HCT116 (cell line): ENCODE measurements around the gene DNPH1. TPM values are rescaled to one million over a fixed set of nuclear protein-coding genes. Genes with fewer than 3 reads are reported as not detected.

Experiments
- ATAC-seq: fragments of 200-7000 bp; cut with Tn5 transposase; 2 replicates; pipeline ENCODE4 v1.9.1; 2020; ENCODE audit warnings: mild to moderate bottlenecking, moderate library complexity
- BruUV-seq: library from RNA; stranded (reverse); fragments of 400-500 nt; replicated peaks from 2 replicates; lab custom pipeline; 2021; lab: Mats Ljungman, UMichigan
- CTCF ChIA-PET: fragments of 300-600 bp; sonication (Branson Sonifier 250); formaldehyde crosslinking; loops from one replicate; lab custom pipeline; 2021; ENCODE audit warnings: antibody characterized with exemption; lab: Charles Lee
- POLR2A ChIA-PET: fragments of 300-600, 350-600 bp; sonication (Branson Sonifier 250); formaldehyde crosslinking; loops from one replicate; lab custom pipeline; 2021; ENCODE audit warnings: antibody characterized with exemption; lab: Charles Lee
- RAD21 ChIA-PET, 2 experiments: fragments of 300-600 bp; sonication (Branson Sonifier 250); formaldehyde crosslinking; loops; one replicate each; lab custom pipeline; 2023; ENCODE audit warnings: low total read pairs in 2 of 2; ENCODE audit not compliant: uncharacterized antibody in 2 of 2, unreplicated experiment in 2 of 2, low non-redundant PET in 1 of 2; lab: Charles Lee
- DNase-seq: peaks from one replicate; pipeline ENCODE4 v3.0.0-alpha.2; 2010; ENCODE audit warnings: low read depth, low spot score
- H2AFZ ChIP-seq: fragments of 200-600 bp; shearing (Covaris generic), sonication (generic); 2 replicates; pipeline ENCODE4 v1.6.1; 2017; ENCODE audit warnings: low read depth, mixed run types, mixed read lengths, antibody characterized with exemption, low read length; ENCODE audit not compliant: poor library complexity, severe bottlenecking
- H3K27ac ChIP-seq: 2 replicates; pipeline ENCODE4 v1.5.1; 2012; ENCODE audit warnings: low read depth, low read length
- H3K27me3 ChIP-seq: fragments of 200-600 bp; sonication (generic); 2 replicates; pipeline ENCODE4 v1.6.1; 2016; ENCODE audit warnings: mixed run types, low read length, mixed read lengths; ENCODE audit not compliant: insufficient read depth
- H3K36me3 ChIP-seq, 2 experiments: fragments of 200-500 bp in 1 of 2; fragments of 200-600 bp in 1 of 2; sonication (Bioruptor generic) in 1 of 2; sonication (generic) in 1 of 2; 2 replicates each; pipeline versions ENCODE4 v1.5.1 to v1.6.1; 2014 to 2016; ENCODE audit warnings: low read length in 2 of 2, inconsistent platforms in 1 of 2, mixed read lengths in 1 of 2, mixed run types in 1 of 2; ENCODE audit not compliant: insufficient read depth in 2 of 2, control insufficient read depth in 1 of 2
- H3K4me1 ChIP-seq, 2 experiments: fragments of 200-600 bp in 1 of 2; sonication (generic) in 1 of 2; 2 replicates each; pipeline versions ENCODE4 v1.5.1 to v1.6.1; 2012 to 2017; ENCODE audit warnings: low read length in 2 of 2, inconsistent platforms in 1 of 2, mild to moderate bottlenecking in 1 of 2, mixed read lengths in 1 of 2, mixed run types in 1 of 2, moderate library complexity in 1 of 2; ENCODE audit not compliant: insufficient read depth in 2 of 2, control insufficient read depth in 1 of 2
- H3K4me2 ChIP-seq: fragments of 200-600 bp; sonication (generic); 2 replicates; pipeline ENCODE4 v1.6.1; 2017; ENCODE audit warnings: mixed run types, low read length, mixed read lengths
- H3K4me3 ChIP-seq, 2 experiments: fragments of 200-600 bp in 1 of 2; sonication (generic) in 1 of 2; replicated peaks in 1 of 2; 2 replicates each; pipeline ENCODE4 v1.5.1; 2011 to 2016; ENCODE audit warnings: low read length in 2 of 2, control low read depth in 1 of 2, low read depth in 1 of 2, mild to moderate bottlenecking in 1 of 2, mixed read lengths in 1 of 2, mixed run types in 1 of 2
- H3K79me2 ChIP-seq: fragments of 200-600 bp; sonication (generic); 2 replicates; pipeline ENCODE4 v1.6.1; 2017; ENCODE audit warnings: mild to moderate bottlenecking, mixed run types, low read length, moderate library complexity, mixed read lengths; ENCODE audit not compliant: insufficient read depth
- H3K9ac ChIP-seq: fragments of 200-600 bp; sonication (generic); 2 replicates; pipeline ENCODE4 v1.6.1; 2016; ENCODE audit warnings: low read length, mixed read lengths
- H3K9me2 ChIP-seq: fragments of 200-600 bp; sonication (generic), shearing (Covaris generic); 2 replicates; pipeline ENCODE4 v1.6.1; 2017; ENCODE audit warnings: mixed run types, mild to moderate bottlenecking, moderate library complexity; ENCODE audit not compliant: insufficient read depth
- H3K9me3 ChIP-seq, 2 experiments: fragments of 200-500 bp in 1 of 2; fragments of 200-600 bp in 1 of 2; sonication (Bioruptor generic) in 1 of 2; sonication (generic) in 1 of 2; 2 replicates each; pipeline ENCODE4 v1.6.1; 2014 to 2017; ENCODE audit warnings: low read length in 2 of 2, mixed read lengths in 2 of 2, inconsistent platforms in 1 of 2, low read depth in 1 of 2, mild to moderate bottlenecking in 1 of 2, mixed run types in 1 of 2, moderate library complexity in 1 of 2; ENCODE audit not compliant: control insufficient read depth in 1 of 2, insufficient read depth in 1 of 2
- H4K20me1 ChIP-seq: fragments of 200-600 bp; sonication (generic), shearing (Covaris generic); 2 replicates; pipeline ENCODE4 v1.6.1; 2017; ENCODE audit warnings: mixed run types, mild to moderate bottlenecking, moderate library complexity; ENCODE audit not compliant: insufficient read depth
- EZH2phosphoT487 ChIP-seq: fragments of 200-600 bp; IDR thresholded peaks from 2 replicates; pipeline ENCODE4 v1.6.1; 2018; ENCODE audit warnings: antibody characterized with exemption, borderline replicate concordance
- JUND ChIP-seq: IDR thresholded peaks from 2 replicates; pipeline ENCODE4 v1.6.1; 2012
- RAD21 ChIP-seq: IDR thresholded peaks from 2 replicates; pipeline ENCODE4 v1.6.1; 2012; ENCODE audit warnings: low read depth, mild to moderate bottlenecking
- YY1 ChIP-seq: IDR thresholded peaks from 2 replicates; pipeline ENCODE4 v1.6.1; 2011; ENCODE audit warnings: low read length, low read depth, moderate library complexity, mild to moderate bottlenecking; ENCODE audit not compliant: insufficient replicate concordance; ENCODE audit errors: extremely low read depth
- ZFX ChIP-seq: fragments of 450-650 bp; IDR thresholded peaks from 2 replicates; pipeline ENCODE4 v1.6.1; 2017
- ZNF274 ChIP-seq: fragments of 200-500 bp; sonication (Bioruptor generic); IDR thresholded peaks from 2 replicates; pipeline ENCODE4 v1.6.1; 2014; ENCODE audit warnings: mild to moderate bottlenecking, low read depth, low read length, inconsistent platforms
- intact Hi-C: fragments of 100-400 bp; cut with micrococcal nuclease; formaldehyde crosslinking; loops from 2 replicates; pipeline ENCODE4 v1.10.0; 2022
- total RNA-seq: library from RNA; stranded (reverse); gene quantifications from one replicate; pipeline ENCODE4 v1.2.1, GENCODE V29; 2021; ENCODE audit not compliant: unreplicated experiment
- TF ChIP-seq, protein P1 (sequence below): IDR thresholded peaks from 2 replicates; pipeline ENCODE4 v1.6.1; 2012
- TF ChIP-seq, protein P2 (sequence below): IDR thresholded peaks from 2 replicates; pipeline ENCODE4 v1.6.1; 2011; ENCODE audit warnings: mild to moderate bottlenecking, low read length, moderate library complexity; ENCODE audit not compliant: insufficient replicate concordance; ENCODE audit errors: extremely low read depth
- TF ChIP-seq, protein P3 (sequence below): IDR thresholded peaks from 2 replicates; pipeline ENCODE4 v1.6.1; 2012
- TF ChIP-seq, protein P4 (sequence below): IDR thresholded peaks from 2 replicates; pipeline ENCODE4 v1.6.1; 2012; ENCODE audit warnings: low read depth

DNPH1 gene
- total RNA-seq, 1 experiment from 2014 or later, result 117 TPM

DNA sequence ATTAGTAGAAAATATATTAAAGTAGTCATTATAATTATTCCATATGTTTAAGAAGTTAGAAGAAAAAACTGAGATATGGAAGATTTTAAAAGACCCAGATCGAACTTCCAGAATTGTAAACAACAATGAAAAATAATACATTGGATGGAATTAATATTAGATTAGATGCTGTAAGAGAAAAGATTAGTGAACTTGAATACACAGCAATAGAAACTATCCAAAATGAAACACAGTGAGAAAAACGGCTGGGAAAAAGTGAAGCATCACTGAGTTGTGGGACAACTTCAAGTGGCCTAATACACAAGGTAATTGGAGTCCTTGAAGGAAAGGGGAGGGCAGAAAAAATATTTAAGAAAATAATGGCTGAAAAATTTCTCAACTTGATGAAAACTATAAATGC lies 9.8 kb upstream of the DNPH1 start:
- no peak overlapping the region for H3K4me3 ChIP-seq
- no peaks in the 10 kb centered on the region for H4K20me1 ChIP-seq
- no peaks in the 10 kb centered on the region for H3K9me3 ChIP-seq
- intact Hi-C loops, result no loop called here
- H3K79me2 ChIP-seq, result no peaks in the 10 kb centered on the region
- no TSS peak for BruUV-seq
- no peaks in the 10 kb centered on the region for H3K9me2 ChIP-seq
- no peaks in the 10 kb centered on the region for H3K27me3 ChIP-seq
- no peak overlapping the region for H2AFZ ChIP-seq
- ChIA-PET CTCF (interaction anchor here (1.3 kb wide), 1 partner anchor 10 kb away, joined by 7 read pairs; the partner anchor contains the start of gene DNPH1), RAD21 (interaction anchor here in 1 of 2 experiments (0.7 kb wide), 1 partner anchor 151 kb away, joined by 3 read pairs; no protein-coding TSS in a partner anchor), POLR2A (interaction anchor here (0.7 kb wide), 1 partner anchor 9 kb away, joined by 3 read pairs; no protein-coding TSS in a partner anchor)
- DNase-seq (no peak), ATAC-seq (no peak)
- H3K36me3 ChIP-seq, result no peaks in the 10 kb centered on the region
- no peak for TF ChIP-seq RAD21
- TF ChIP-seq, protein P1, sequence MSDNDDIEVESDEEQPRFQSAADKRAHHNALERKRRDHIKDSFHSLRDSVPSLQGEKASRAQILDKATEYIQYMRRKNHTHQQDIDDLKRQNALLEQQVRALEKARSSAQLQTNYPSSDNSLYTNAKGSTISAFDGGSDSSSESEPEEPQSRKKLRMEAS, result no peak
- TF ChIP-seq JUND, result no peak
- TF ChIP-seq ZNF274, result no peak
- TF ChIP-seq, protein P2, sequence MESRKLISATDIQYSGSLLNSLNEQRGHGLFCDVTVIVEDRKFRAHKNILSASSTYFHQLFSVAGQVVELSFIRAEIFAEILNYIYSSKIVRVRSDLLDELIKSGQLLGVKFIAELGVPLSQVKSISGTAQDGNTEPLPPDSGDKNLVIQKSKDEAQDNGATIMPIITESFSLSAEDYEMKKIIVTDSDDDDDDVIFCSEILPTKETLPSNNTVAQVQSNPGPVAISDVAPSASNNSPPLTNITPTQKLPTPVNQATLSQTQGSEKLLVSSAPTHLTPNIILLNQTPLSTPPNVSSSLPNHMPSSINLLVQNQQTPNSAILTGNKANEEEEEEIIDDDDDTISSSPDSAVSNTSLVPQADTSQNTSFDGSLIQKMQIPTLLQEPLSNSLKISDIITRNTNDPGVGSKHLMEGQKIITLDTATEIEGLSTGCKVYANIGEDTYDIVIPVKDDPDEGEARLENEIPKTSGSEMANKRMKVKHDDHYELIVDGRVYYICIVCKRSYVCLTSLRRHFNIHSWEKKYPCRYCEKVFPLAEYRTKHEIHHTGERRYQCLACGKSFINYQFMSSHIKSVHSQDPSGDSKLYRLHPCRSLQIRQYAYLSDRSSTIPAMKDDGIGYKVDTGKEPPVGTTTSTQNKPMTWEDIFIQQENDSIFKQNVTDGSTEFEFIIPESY, result no peak
- TF ChIP-seq ZFX, result no peak
- no peak for TF ChIP-seq YY1
- TF ChIP-seq, protein P3, sequence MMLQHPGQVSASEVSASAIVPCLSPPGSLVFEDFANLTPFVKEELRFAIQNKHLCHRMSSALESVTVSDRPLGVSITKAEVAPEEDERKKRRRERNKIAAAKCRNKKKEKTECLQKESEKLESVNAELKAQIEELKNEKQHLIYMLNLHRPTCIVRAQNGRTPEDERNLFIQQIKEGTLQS, result no peak
- TF ChIP-seq, protein P4, sequence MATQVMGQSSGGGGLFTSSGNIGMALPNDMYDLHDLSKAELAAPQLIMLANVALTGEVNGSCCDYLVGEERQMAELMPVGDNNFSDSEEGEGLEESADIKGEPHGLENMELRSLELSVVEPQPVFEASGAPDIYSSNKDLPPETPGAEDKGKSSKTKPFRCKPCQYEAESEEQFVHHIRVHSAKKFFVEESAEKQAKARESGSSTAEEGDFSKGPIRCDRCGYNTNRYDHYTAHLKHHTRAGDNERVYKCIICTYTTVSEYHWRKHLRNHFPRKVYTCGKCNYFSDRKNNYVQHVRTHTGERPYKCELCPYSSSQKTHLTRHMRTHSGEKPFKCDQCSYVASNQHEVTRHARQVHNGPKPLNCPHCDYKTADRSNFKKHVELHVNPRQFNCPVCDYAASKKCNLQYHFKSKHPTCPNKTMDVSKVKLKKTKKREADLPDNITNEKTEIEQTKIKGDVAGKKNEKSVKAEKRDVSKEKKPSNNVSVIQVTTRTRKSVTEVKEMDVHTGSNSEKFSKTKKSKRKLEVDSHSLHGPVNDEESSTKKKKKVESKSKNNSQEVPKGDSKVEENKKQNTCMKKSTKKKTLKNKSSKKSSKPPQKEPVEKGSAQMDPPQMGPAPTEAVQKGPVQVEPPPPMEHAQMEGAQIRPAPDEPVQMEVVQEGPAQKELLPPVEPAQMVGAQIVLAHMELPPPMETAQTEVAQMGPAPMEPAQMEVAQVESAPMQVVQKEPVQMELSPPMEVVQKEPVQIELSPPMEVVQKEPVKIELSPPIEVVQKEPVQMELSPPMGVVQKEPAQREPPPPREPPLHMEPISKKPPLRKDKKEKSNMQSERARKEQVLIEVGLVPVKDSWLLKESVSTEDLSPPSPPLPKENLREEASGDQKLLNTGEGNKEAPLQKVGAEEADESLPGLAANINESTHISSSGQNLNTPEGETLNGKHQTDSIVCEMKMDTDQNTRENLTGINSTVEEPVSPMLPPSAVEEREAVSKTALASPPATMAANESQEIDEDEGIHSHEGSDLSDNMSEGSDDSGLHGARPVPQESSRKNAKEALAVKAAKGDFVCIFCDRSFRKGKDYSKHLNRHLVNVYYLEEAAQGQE, result no peak
- TF ChIP-seq EZH2phosphoT487, result no peak
- H3K9ac ChIP-seq, result no peak overlapping the region
- no peak overlapping the region for H3K27ac ChIP-seq
- no peaks in the 10 kb centered on the region for H3K4me1 ChIP-seq
- no peak overlapping the region for H3K4me2 ChIP-seq
